Neural progenitor cell (in vitro differentiated cells): ENCODE data around the gene PCDHGB2. TPM values are rescaled to one million over a fixed set of nuclear protein-coding genes. Genes with fewer than 3 reads are reported as not detected.

Experiments
- DNase-seq: peaks from one replicate; pipeline ENCODE4 v3.0.0-alpha.2; 2016; ENCODE audit warnings: low spot score
- H2AFZ ChIP-seq: fragments of 200-600 bp; sonication (generic); replicated peaks from 2 replicates; pipeline ENCODE4 v1.6.1; 2016; ENCODE audit warnings: antibody characterized with exemption
- H3F3A ChIP-seq: fragments of 200-600 bp; sonication (generic); 2 replicates; pipeline ENCODE4 v1.6.1; 2016; ENCODE audit warnings: antibody characterized with exemption, low read depth
- H3K27ac ChIP-seq: fragments of 200-600 bp; sonication (generic); 2 replicates; pipeline ENCODE4 v1.5.1; 2016; ENCODE audit warnings: mild to moderate bottlenecking
- H3K27me3 ChIP-seq: fragments of 200-600 bp; sonication (generic); 2 replicates; pipeline ENCODE4 v1.6.1; 2016; ENCODE audit warnings: mild to moderate bottlenecking, moderate library complexity
- H3K36me3 ChIP-seq: fragments of 200-600 bp; sonication (generic); 2 replicates; pipeline ENCODE4 v1.5.1; 2016
- H3K4me1 ChIP-seq: fragments of 200-600 bp; sonication (generic); 2 replicates; pipeline ENCODE4 v1.6.1; 2016; ENCODE audit warnings: mixed run types
- H3K4me2 ChIP-seq: fragments of 200-600 bp; sonication (generic); 2 replicates; pipeline ENCODE4 v1.6.1; 2016
- H3K4me3 ChIP-seq: fragments of 200-600 bp; sonication (generic); 2 replicates; pipeline ENCODE4 v1.5.1; 2016
- H3K79me2 ChIP-seq: fragments of 200-600 bp; sonication (generic); 2 replicates; pipeline ENCODE4 v1.6.1; 2016; ENCODE audit warnings: low read depth
- H3K9ac ChIP-seq: fragments of 200-600 bp; sonication (generic); 2 replicates; pipeline ENCODE4 v1.6.1; 2016
- H3K9me3 ChIP-seq: fragments of 200-600 bp; sonication (generic); 2 replicates; pipeline ENCODE4 v1.5.1; 2016; ENCODE audit warnings: low read depth
- H4K20me1 ChIP-seq: fragments of 200-600 bp; sonication (generic); 2 replicates; pipeline ENCODE4 v1.6.1; 2016; ENCODE audit warnings: low read depth
- H3K27ac Mint-ChIP-seq: 3 replicates; pipeline ENCODE4 v1.8.0; 2021; ENCODE audit warnings: mixed read lengths
- H3K27me3 Mint-ChIP-seq: 2 replicates; pipeline ENCODE4 v1.8.0; 2022; ENCODE audit warnings: low read depth, mild to moderate bottlenecking, inconsistent platforms, moderate library complexity, mixed read lengths; ENCODE audit not compliant: insufficient read depth
- H3K36me3 Mint-ChIP-seq: 3 replicates; pipeline ENCODE4 v1.8.0; 2021; ENCODE audit warnings: mixed read lengths
- H3K4me1 Mint-ChIP-seq: 3 replicates; pipeline ENCODE4 v1.8.0; 2021; ENCODE audit warnings: mixed read lengths
- H3K4me3 Mint-ChIP-seq: 3 replicates; pipeline ENCODE4 v1.8.0; 2021; ENCODE audit warnings: mild to moderate bottlenecking, moderate library complexity, mixed read lengths
- H3K9me3 Mint-ChIP-seq: 3 replicates; pipeline ENCODE4 v1.8.0; 2020; ENCODE audit warnings: mixed read lengths
- CTCF ChIP-seq: fragments of 200-600 bp; sonication (generic); IDR thresholded peaks from 2 replicates; pipeline ENCODE4 v1.5.1; 2017; ENCODE audit warnings: antibody characterized with exemption, mild to moderate bottlenecking
- EZH2 ChIP-seq: fragments of 200-600 bp; sonication (generic); IDR thresholded peaks from 2 replicates; pipeline ENCODE4 v1.6.1; 2017; ENCODE audit warnings: antibody characterized with exemption, mild to moderate bottlenecking, moderate library complexity
- EZH2phosphoT487 ChIP-seq: fragments of 200-600 bp; sonication (generic); IDR thresholded peaks from 2 replicates; pipeline ENCODE4 v1.6.1; 2017; ENCODE audit warnings: antibody characterized with exemption
- total RNA-seq: library from RNA; depleted of rRNA; stranded (reverse); fragments of >200 nt; gene quantifications from 2 replicates; pipeline ENCODE4 v1.2.3, GENCODE V29; 2015; ENCODE audit warnings: low replicate concordance

The PCDHGB2 gene
- total RNA-seq, 1 donor from 2014 or later = 2.2 TPM

- Mint-ChIP-seq H3K36me3 (peaks cover 54% of the 10 kb centered on the region), H3K4me1 (peaks cover 4% of the 10 kb centered on the region), H3K4me3 (peak overlapping the region; percentile 98), H3K27me3 (peaks cover 8% of the 10 kb centered on the region), H3K9me3 (peaks cover 80% of the 10 kb centered on the region), H3K27ac (no peak overlapping the region)
- H3F3A ChIP-seq = peaks cover 17% of the 10 kb centered on the region
- peaks cover 45% of the 10 kb centered on the region for H3K79me2 ChIP-seq
- no peak overlapping the region for H3K9ac ChIP-seq
- no peaks in the 10 kb centered on the region for H4K20me1 ChIP-seq
- peak overlapping the region; percentile 76 for H3K4me2 ChIP-seq
- H3K27ac ChIP-seq = no peak overlapping the region
- H3K27me3 ChIP-seq = no peaks in the 10 kb centered on the region
- H3K4me1 ChIP-seq = no peaks in the 10 kb centered on the region
- no peak for TF ChIP-seq CTCF
- TF ChIP-seq EZH2phosphoT487 = no peak
- TF ChIP-seq EZH2 = no peak
- H3K9me3 ChIP-seq = peaks cover 26% of the 10 kb centered on the region
- no peak overlapping the region for H2AFZ ChIP-seq
- peak overlapping the region; percentile 83 for H3K4me3 ChIP-seq
- H3K36me3 ChIP-seq = peaks cover 33% of the 10 kb centered on the region
- DNase-seq = no peak
These were observed 40.1 kb upstream of the PCDHGB2 start for GRCh38 chr5:141319699-141320098.

GRCh38 chr5:141320225-141321169 lies 39.3 kb upstream of the PCDHGB2 start, which contains the start of gene TAF7:
Gene TAF7, minus strand, starts transcription at chr5:141320784. Its CDS starts 740 bp downstream, at chr5:141320044.
- Mint-ChIP-seq H3K27me3 (peaks cover 5% of the 10 kb centered on the region), H3K4me3 (peak within 1 kb of the TSS; percentile 98), H3K27ac (peak within 1 kb of the TSS; percentile 99), H3K36me3 (peaks cover 46% of the 10 kb centered on the region), H3K4me1 (peaks cover 4% of the 10 kb centered on the region), H3K9me3 (peaks cover 76% of the 10 kb centered on the region)
- H3K4me3 ChIP-seq = peak within 1 kb of the TSS; percentile 83
- H3F3A ChIP-seq = peaks cover 17% of the 10 kb centered on the region
- DNase-seq = peak; percentile 96
- H3K9ac ChIP-seq = peak within 1 kb of the TSS; percentile 97
- no peaks in the 10 kb centered on the region for H3K4me1 ChIP-seq
- peaks cover 43% of the 10 kb centered on the region for H3K79me2 ChIP-seq
- H3K27me3 ChIP-seq = no peaks in the 10 kb centered on the region
- H3K9me3 ChIP-seq = peaks cover 26% of the 10 kb centered on the region
- H2AFZ ChIP-seq = peak within 1 kb of the TSS; percentile 98
- H3K4me2 ChIP-seq = peak within 1 kb of the TSS; percentile 76
- H3K36me3 ChIP-seq = peaks cover 33% of the 10 kb centered on the region
- TF ChIP-seq EZH2phosphoT487 (no peak), EZH2 (no peak), CTCF (peak; percentile 93)
- H3K27ac ChIP-seq = peak within 1 kb of the TSS; percentile 93
- H4K20me1 ChIP-seq = no peaks in the 10 kb centered on the region

DNA sequence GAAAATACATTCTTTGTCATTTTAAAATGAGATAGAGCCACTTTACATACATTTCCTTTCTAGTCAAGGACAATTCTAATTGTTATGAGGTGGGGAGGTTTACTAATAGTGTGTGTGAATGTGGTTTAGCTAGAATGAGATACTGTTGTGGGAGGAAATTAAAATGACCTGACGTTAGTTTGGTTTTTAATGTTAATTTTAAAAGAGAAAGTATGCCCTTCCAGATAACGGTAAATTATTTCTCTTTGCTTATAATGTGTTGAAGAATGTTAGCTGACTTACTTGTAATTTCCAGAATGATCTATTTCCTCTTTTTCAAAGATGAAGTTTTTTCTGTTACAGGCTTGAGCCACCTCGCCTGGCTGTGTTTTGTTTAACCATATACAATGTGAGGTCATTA lies 37.5 kb upstream of the PCDHGB2 start:
- no peak for TF ChIP-seq CTCF
- TF ChIP-seq EZH2 = no peak
- TF ChIP-seq EZH2phosphoT487 = no peak
- H3K4me1 Mint-ChIP-seq = peaks cover 4% of the 10 kb centered on the region
- H3K4me3 ChIP-seq = no peak overlapping the region
- H3K4me1 ChIP-seq = no peaks in the 10 kb centered on the region
- no peaks in the 10 kb centered on the region for H4K20me1 ChIP-seq
- H3K36me3 Mint-ChIP-seq = peaks cover 31% of the 10 kb centered on the region
- no peak overlapping the region for H2AFZ ChIP-seq
- H3K4me2 ChIP-seq = no peak overlapping the region
- H3F3A ChIP-seq = peaks cover 17% of the 10 kb centered on the region
- no peak overlapping the region for H3K9ac ChIP-seq
- peaks cover 64% of the 10 kb centered on the region for H3K9me3 Mint-ChIP-seq
- H3K36me3 ChIP-seq = peaks cover 25% of the 10 kb centered on the region
- no peak overlapping the region for H3K27ac Mint-ChIP-seq
- H3K27me3 ChIP-seq = no peaks in the 10 kb centered on the region
- no peak for DNase-seq
- H3K4me3 Mint-ChIP-seq = peak overlapping the region; percentile 15
- peaks cover 31% of the 10 kb centered on the region for H3K79me2 ChIP-seq
- peaks cover 5% of the 10 kb centered on the region for H3K27me3 Mint-ChIP-seq
- peaks cover 26% of the 10 kb centered on the region for H3K9me3 ChIP-seq
- no peak overlapping the region for H3K27ac ChIP-seq
